AG09319 (cell line): ENCODE measurements around the gene ABHD6.
"Not testable (repeated sequence)": the region's sequence is repeated elsewhere in the genome, so short reads cannot be mapped to it uniquely, and the experiment has no call there.

Experiments
- DNase-seq: peaks from one replicate; pipeline ENCODE4 v3.0.0-alpha.2; 2010; ENCODE audit warnings: low read depth; ENCODE audit errors: extremely low read depth
- CTCF ChIP-seq: IDR thresholded peaks from 2 replicates; pipeline ENCODE4 v1.5.1; 2011; ENCODE audit warnings: low read depth, mild to moderate bottlenecking, inconsistent platforms, low read length, moderate library complexity

ABHD6 gene

GRCh38 chr3:58192069-58192468 lies 45.5 kb upstream of the ABHD6 start:
- no peak for TF ChIP-seq CTCF
- DNase-seq, result no peak

GRCh38 chr3:58193682-58194407 lies 43.7 kb upstream of the ABHD6 start:
- no peak for DNase-seq
- TF ChIP-seq CTCF, result no peak

GRCh38 chr3:58197588-58197987 lies 40.0 kb upstream of the ABHD6 start:
- no peak for TF ChIP-seq CTCF
- no peak for DNase-seq

- no peak for DNase-seq
- TF ChIP-seq CTCF, result no peak
Measured at GRCh38 chr3:58198362-58198761, 39.2 kb upstream of the ABHD6 start.

- no peak for TF ChIP-seq CTCF
- DNase-seq, result no peak
Measured at GRCh38 chr3:58198804-58199203, 38.8 kb upstream of the ABHD6 start.

- DNase-seq, result no peak
- no peak for TF ChIP-seq CTCF
Measured at GRCh38 chr3:58200121-58200709, 37.4 kb upstream of the ABHD6 start.

- DNase-seq, result no peak
Measured at GRCh38 chr3:58200846-58201355, 36.7 kb upstream of the ABHD6 start.

GRCh38 chr3:58201451-58201850 lies 36.1 kb upstream of the ABHD6 start:
- not testable (repeated sequence) for DNase-seq

More at GRCh38 chr3:58200846-58201355, 36.7 kb upstream of the ABHD6 start:
- no peak for TF ChIP-seq CTCF
